Retinal pigment epithelial cell (primary cell): ENCODE measurements around the gene SLC38A8.
A peak's percentile ranks its signal among the peaks of the same experiment; 100 is the strongest.

Source experiments
- DNase-seq: peaks from one replicate; pipeline ENCODE4 v3.0.0-alpha.2; 2010; ENCODE audit warnings: low read depth
- H3K4me3 ChIP-seq: 2 replicates; pipeline ENCODE4 v1.5.1; 2011; ENCODE audit warnings: mild to moderate bottlenecking, low read length, control low read depth, moderate library complexity
- CTCF ChIP-seq: conservative IDR thresholded peaks from 2 replicates; pipeline ENCODE4 v1.5.1; 2011; ENCODE audit warnings: low read depth, low read length, control low read depth, inconsistent platforms

Gene SLC38A8

GRCh38 chr16:83994703-83995102 lies 47.9 kb downstream of the SLC38A8 start:
- no peak for DNase-seq
- H3K4me3 ChIP-seq = no peak overlapping the region
- no peak for TF ChIP-seq CTCF

DNA sequence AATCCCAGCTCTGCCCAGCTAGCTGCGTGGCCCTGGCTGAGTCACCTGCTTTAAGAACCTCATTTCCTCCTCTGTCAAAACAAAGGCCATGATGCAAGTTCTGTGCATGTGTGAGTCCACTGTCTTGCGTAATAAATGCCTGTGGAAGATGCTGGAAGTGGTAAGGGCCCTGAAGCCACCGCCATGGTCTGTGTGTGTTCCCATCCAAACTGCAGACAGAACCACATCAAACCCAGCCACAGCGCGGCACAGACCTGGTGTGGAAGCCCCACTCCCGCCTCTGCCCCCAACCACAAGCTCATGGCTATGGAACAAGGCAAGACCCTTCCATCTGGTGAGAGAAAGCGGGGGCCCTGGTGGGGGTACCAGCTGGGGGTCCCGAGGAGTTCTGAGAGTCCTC lies 48.5 kb downstream of the SLC38A8 start:
- H3K4me3 ChIP-seq = no peak overlapping the region
- TF ChIP-seq CTCF = no peak
- DNase-seq = no peak

GRCh38 chr16:83992624-83993023 lies 50.0 kb downstream of the SLC38A8 start:
- no peak for TF ChIP-seq CTCF
- no peak overlapping the region for H3K4me3 ChIP-seq
- peak; percentile 83 for DNase-seq

DNA sequence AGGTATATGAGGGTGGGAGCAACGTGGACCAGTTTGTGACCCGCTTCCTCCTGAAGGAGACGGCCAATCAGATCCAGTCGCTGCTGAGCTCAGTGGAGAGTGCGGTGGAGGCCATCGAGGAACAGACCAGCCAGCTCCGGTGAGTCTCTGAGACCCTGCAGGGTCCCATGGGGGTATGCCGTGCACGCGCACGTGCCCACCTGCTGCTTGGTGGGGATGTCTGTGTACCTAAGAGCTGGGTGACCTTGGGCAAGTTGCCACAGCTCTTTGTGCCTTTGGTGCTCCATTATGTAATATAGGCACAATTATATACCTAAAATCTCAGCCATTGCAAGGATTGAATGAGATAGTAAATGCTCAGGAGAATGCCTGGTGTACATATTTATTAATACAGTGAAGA lies 52.1 kb downstream of the SLC38A8 start:
- TF ChIP-seq CTCF = no peak

GRCh38 chr16:83989300-83989699 lies 53.3 kb downstream of the SLC38A8 start:
- no peak for TF ChIP-seq CTCF
- DNase-seq = no peak
- no peak overlapping the region for H3K4me3 ChIP-seq

More for the DNA sequence above, 52.1 kb downstream of the SLC38A8 start:
- no peak for DNase-seq
- no peak overlapping the region for H3K4me3 ChIP-seq

DNA sequence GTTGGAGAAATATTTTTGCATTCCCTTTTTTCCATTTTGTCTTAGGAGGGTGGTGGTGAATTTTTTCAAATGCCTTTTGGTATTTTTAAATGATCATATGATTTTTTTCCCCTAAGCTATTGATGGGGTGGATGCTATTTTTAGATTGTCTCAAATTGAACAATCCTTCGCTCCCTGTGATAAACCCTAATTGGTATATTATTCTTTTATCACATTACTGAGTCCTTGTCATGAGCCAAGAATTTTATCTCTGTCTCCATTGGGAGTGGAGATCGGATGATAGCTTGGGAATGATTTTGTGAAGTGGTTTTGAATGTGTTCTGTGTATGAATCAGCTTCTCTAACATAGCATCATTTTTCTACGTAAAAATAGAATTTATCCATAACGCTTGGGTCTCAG lies 59.1 kb downstream of the SLC38A8 start:
- H3K4me3 ChIP-seq = no peak overlapping the region
- no peak for TF ChIP-seq CTCF
- DNase-seq = no peak

- no peak for DNase-seq
- H3K4me3 ChIP-seq = no peak overlapping the region
- TF ChIP-seq CTCF = no peak
These were observed 60.8 kb downstream of the SLC38A8 start for GRCh38 chr16:83981799-83982198.
